ENCODE results near the gene ETV3.

- TF ChIP-seq CTCF (IDR thresholded peaks at IDR 0.05), result no peak
- no peak for TF ChIP-seq POLR2A (IDR thresholded peaks at IDR 0.05)
Measured at GRCh38 chr1:157142201-157142600, 4.0 kb upstream of the ETV3 start.
